H7 (cell line): ENCODE data around the gene MTNR1B. TPM values are rescaled to one million over a fixed set of nuclear protein-coding genes. Genes with fewer than 3 reads are reported as not detected.
A peak's percentile ranks its signal among the peaks of the same experiment; 100 is the strongest.

Experiments used
- DNase-seq: peaks from one replicate; pipeline ENCODE4 v3.0.0; 2012
- H3K27me3 ChIP-seq: 2 replicates; pipeline ENCODE4 v1.6.0; 2011; ENCODE audit warnings: mild to moderate bottlenecking, low read length; ENCODE audit not compliant: control insufficient read depth, insufficient read depth
- H3K36me3 ChIP-seq: replicated peaks from 2 replicates; pipeline ENCODE4 v1.5.1; 2011; ENCODE audit warnings: low read length; ENCODE audit not compliant: control insufficient read depth, insufficient read depth
- H3K4me3 ChIP-seq: 2 replicates; pipeline ENCODE4 v1.5.1; 2011; ENCODE audit warnings: low read depth, mild to moderate bottlenecking, control low read depth, low read length, moderate library complexity; ENCODE audit not compliant: insufficient read depth
- total RNA-seq: library from RNA; depleted of rRNA; stranded (reverse); fragments of >200 nt; shearing (Covaris generic); gene quantifications from 2 replicates; pipeline ENCODE4 v1.2.3, GENCODE V29; 2014; rRNA removed

The MTNR1B gene
- total RNA-seq: not detected in 2 replicates

DNA sequence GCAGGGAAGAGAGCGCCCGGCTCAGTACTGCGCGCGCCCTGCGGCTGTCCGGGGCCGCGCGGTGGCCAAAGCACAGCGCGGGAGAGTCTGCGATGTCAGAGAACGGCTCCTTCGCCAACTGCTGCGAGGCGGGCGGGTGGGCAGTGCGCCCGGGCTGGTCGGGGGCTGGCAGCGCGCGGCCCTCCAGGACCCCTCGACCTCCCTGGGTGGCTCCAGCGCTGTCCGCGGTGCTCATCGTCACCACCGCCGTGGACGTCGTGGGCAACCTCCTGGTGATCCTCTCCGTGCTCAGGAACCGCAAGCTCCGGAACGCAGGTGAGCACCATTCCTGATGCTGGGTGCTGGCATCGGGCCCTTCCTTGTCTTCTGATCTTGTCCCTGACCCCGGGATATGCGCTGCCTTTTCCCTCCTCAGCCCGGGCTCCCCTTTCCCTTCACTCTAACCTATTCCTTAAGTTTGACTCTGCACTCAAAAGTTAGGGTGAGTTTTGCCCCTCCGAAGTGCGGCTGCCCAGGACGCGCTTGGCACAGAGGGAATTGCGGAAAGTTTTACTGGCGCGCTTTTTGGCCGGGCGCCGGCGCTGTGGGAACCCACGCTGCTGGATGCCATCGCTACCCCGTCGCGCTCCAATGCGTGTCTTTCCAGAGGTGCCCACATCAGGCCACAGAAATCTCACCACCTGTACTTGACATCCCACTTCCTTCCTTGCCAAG, at the start of gene MTNR1B:
Gene MTNR1B (plus strand): TSS at position 18 of the 714 bp plus-strand sequence. CDS start 75 bp downstream, at position 93.
- peak within 1 kb of the TSS; percentile 33 for H3K4me3 ChIP-seq
- H3K36me3 ChIP-seq: no peaks in the 10 kb centered on the region
- H3K27me3 ChIP-seq: peaks cover 21% of the 10 kb centered on the region
- DNase-seq: peak; percentile 72

- H3K27me3 ChIP-seq: no peaks in the 10 kb centered on the region
- H3K4me3 ChIP-seq: no peak overlapping the region
- H3K36me3 ChIP-seq: no peaks in the 10 kb centered on the region
- no peak for DNase-seq
Measured at GRCh38 chr11:92920331-92920730, 49.1 kb upstream of the MTNR1B start.

GRCh38 chr11:92922731-92923130, 46.7 kb upstream of the MTNR1B start:
- Histone ChIP-seq H3K27me3 (no peaks in the 10 kb centered on the region), H3K4me3 (no peak overlapping the region), H3K36me3 (no peaks in the 10 kb centered on the region)
- DNase-seq: no peak

DNA sequence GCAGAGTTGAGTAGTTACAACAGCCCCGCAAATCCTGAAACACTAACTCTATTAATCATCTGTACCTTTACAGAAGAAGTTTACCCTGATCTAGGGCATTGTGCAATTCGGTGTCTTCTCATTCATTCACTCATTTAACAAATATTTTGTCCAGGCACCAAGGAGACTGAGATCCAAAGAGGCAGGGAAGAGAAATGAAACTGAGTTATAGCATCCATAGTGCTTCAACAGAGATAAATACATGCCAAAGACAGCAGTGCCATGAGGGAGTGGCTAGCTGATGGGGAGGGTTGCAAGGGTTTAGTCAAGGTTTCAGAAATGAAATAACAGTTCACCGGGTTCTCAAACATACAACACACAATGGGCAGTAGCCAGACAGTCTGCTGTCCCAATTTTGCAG, 40.2 kb upstream of the MTNR1B start:
- H3K36me3 ChIP-seq: no peaks in the 10 kb centered on the region
- no peaks in the 10 kb centered on the region for H3K27me3 ChIP-seq
- no peak for DNase-seq
- H3K4me3 ChIP-seq: no peak overlapping the region

DNA sequence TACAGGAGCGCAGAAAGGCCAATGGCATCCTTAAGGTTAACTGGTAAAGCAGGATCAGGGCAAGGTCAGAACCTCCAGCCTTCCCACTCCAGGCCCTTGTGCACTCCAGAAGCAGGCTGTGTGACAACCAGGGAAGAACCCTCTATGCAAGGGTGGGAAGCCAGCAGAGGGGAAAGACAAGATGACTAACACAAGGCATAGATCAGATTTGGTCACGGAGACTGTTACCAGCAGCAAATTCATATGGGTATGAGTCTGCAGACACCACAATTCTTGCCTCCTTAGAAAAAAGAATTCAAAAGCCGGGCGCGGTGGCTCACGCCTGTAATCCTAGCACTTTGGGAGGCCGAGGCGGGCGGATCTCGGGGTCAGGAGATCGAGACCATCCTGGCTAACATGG, 39.8 kb upstream of the MTNR1B start:
- Histone ChIP-seq H3K4me3 (no peak overlapping the region), H3K27me3 (no peaks in the 10 kb centered on the region)
- DNase-seq: no peak

GRCh38 chr11:92931746-92932422, 37.6 kb upstream of the MTNR1B start:
- no peak overlapping the region for H3K4me3 ChIP-seq
- DNase-seq: no peak
- no peaks in the 10 kb centered on the region for H3K36me3 ChIP-seq
- no peaks in the 10 kb centered on the region for H3K27me3 ChIP-seq

More for the DNA sequence above, 39.8 kb upstream of the MTNR1B start:
- H3K36me3 ChIP-seq: no peaks in the 10 kb centered on the region

DNA sequence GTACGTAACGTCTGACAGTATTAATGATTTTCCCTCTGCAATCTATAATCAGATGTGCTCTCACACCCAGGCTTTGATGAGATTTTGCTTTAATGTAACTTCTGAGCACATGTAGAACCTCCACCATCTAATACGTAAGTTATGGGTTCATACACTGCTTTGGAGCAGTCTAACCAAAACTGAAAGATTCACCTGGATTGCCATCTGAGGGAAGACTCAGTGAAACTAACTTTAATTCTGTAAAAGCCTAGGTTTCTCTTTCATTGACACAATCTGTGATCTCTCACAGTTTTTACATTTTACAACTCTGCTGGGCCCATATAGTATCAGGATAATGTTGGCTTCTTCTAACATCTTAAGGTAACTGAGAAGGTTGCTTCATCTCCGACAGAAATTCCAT, 30.1 kb upstream of the MTNR1B start:
- Histone ChIP-seq H3K4me3 (no peak overlapping the region), H3K27me3 (no peaks in the 10 kb centered on the region), H3K36me3 (no peaks in the 10 kb centered on the region)
- no peak for DNase-seq

- Histone ChIP-seq H3K27me3 (no peaks in the 10 kb centered on the region), H3K4me3 (no peak overlapping the region), H3K36me3 (no peaks in the 10 kb centered on the region)
- peak; percentile 71 for DNase-seq
Measured at GRCh38 chr11:92941676-92942571, 27.5 kb upstream of the MTNR1B start.

- Histone ChIP-seq H3K4me3 (no peak overlapping the region), H3K27me3 (no peaks in the 10 kb centered on the region), H3K36me3 (no peaks in the 10 kb centered on the region)
- no peak for DNase-seq
Measured at GRCh38 chr11:92946707-92947106, 22.7 kb upstream of the MTNR1B start.

DNA sequence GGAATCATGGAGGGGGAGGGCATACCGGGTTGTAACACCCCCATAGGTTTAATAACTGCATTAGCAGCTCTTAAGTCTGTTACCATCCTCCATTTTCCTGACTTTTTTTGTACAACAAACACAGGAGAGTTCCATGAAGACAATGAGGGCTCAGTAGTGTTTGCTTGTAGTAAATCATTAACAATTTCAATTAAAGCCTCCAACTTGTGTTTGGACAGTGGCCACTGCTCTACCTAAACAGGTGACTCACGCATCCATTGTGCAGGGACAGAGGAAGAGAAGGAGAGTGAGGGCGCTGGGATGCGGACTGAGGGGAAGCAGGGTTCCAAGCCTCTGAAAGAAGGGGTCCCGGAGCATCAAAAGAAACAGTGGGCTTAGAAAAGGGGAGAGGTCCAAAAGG, 21.3 kb upstream of the MTNR1B start:
- H3K36me3 ChIP-seq: no peaks in the 10 kb centered on the region
- DNase-seq: no peak
- H3K4me3 ChIP-seq: no peak overlapping the region
- no peaks in the 10 kb centered on the region for H3K27me3 ChIP-seq

DNA sequence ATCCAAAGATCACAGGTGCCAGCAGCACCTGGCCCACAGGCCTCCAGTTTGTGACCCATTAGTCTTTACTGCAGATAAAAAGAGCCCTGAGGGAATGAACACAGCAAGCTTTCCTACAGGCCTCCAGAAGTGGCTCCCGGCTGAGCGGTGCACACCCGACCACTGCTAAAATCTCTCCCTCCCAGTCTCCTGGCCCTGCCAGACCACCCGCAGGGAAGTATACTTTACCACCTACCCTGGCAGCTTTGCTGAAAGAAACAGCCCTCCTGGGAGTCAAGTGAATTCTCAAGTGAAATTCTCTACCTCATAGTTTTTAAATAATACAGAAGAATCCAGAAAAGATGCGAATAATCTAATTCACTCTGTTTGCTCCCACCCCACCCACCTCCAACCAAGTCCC, 15.4 kb upstream of the MTNR1B start:
- no peak overlapping the region for H3K4me3 ChIP-seq
- DNase-seq: no peak
- H3K36me3 ChIP-seq: no peaks in the 10 kb centered on the region
- H3K27me3 ChIP-seq: no peaks in the 10 kb centered on the region

DNA sequence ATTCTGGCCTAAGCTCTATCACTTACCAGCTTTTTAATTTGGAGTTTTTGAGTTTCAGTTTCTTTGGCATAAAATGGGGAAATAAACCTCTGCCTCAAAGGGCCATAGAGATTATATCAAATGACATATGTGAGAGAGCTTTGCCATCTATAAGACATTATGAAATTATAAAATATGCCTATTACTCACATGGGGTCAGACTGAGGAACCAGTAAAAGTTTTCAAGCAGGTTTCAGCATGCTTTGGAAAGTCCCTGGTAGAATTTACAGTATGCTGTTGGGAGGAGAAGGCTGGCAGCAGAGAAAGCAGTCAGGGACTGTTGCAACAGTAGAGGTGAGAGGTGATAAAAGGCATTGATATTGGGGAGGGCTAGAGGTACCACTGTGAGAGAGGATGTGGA, 13.6 kb upstream of the MTNR1B start:
- no peaks in the 10 kb centered on the region for H3K36me3 ChIP-seq
- DNase-seq: no peak
- no peaks in the 10 kb centered on the region for H3K27me3 ChIP-seq
- no peak overlapping the region for H3K4me3 ChIP-seq

DNA sequence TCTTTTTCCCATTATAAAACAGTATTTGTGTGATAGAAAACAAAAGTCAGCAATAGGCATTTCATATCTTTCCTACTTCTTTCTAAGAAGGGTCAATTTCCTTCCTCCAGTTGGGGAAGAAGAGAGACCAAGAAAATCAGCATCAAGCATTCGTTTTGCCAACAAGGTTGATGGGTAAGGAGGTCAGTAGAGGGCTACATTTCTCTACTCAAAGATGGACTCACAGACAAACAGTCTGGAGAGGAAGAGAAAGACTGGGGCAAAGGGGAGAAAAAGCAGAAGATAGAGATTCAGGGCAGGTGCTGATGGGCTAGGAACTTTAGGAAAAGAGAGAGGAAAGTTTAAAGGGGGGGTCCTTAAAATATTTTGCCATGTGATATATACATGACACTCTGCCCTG, 8.6 kb upstream of the MTNR1B start:
- Histone ChIP-seq H3K36me3 (no peaks in the 10 kb centered on the region), H3K27me3 (no peaks in the 10 kb centered on the region), H3K4me3 (no peak overlapping the region)
- no peak for DNase-seq

- Histone ChIP-seq H3K27me3 (0 out of 2 replicates have a peak, but pooled peaks cover 1% of the 10 kb centered on the region), H3K4me3 (no peak overlapping the region), H3K36me3 (no peaks in the 10 kb centered on the region)
- DNase-seq: no peak
Measured at GRCh38 chr11:92962446-92962845, 7.0 kb upstream of the MTNR1B start.
